Measurements from ENCODE around the gene ZNF620. TPM values are rescaled to one million over a fixed set of nuclear protein-coding genes. Genes with fewer than 3 reads are reported as not detected.

ZNF620 gene
- total and polyA plus RNA-seq, 8 donors: 5.5 to 10.5 (median 8.3) TPM

- intact Hi-C loops (cut with DNase I): no loop called here
- DNase-seq (no peak), ATAC-seq (peak; percentile 31)
- peaks cover 0 to 20% of the 10 kb centered on the region in 2 donors for H3K4me1 ChIP-seq
- no peaks in the 10 kb centered on the region for H3K27me3 ChIP-seq
- no peaks in the 10 kb centered on the region for H3K36me3 ChIP-seq
- H3K27ac ChIP-seq: peak overlapping the region; percentile 40 to 78
- H3K4me3 ChIP-seq: peak overlapping the region in 1 of 2 donors; percentile 56
- no peaks in the 10 kb centered on the region for H3K9me3 ChIP-seq
- TF ChIP-seq CTCF (IDR thresholded peaks at IDR 0.05): no peak
Measured at GRCh38 chr3:40504636-40505430, 1.0 kb upstream of the ZNF620 start.

GRCh38 chr3:40511031-40511718, 5.3 kb downstream of the ZNF620 start:
- H3K27ac ChIP-seq: no peak overlapping the region

GRCh38 chr3:40516201-40516600, 10.4 kb downstream of the ZNF620 start:
- intact Hi-C loops (cut with DNase I): no loop called here
- peaks cover 0 to 47% of the 10 kb centered on the region in 2 donors for H3K36me3 ChIP-seq
- no peak overlapping the region for H3K4me3 ChIP-seq
- no peak for DNase-seq
- TF ChIP-seq CTCF (IDR thresholded peaks at IDR 0.05): no peak
- no peak for ATAC-seq
- H3K27ac ChIP-seq: no peak overlapping the region
- no peaks in the 10 kb centered on the region for H3K4me1 ChIP-seq
- no peaks in the 10 kb centered on the region for H3K27me3 ChIP-seq
- no peaks in the 10 kb centered on the region for H3K9me3 ChIP-seq

More at GRCh38 chr3:40511031-40511718, 5.3 kb downstream of the ZNF620 start:
- ATAC-seq (no peak), DNase-seq (no peak)
- H3K9me3 ChIP-seq: no peaks in the 10 kb centered on the region
- intact Hi-C loops (cut with DNase I): no loop called here
- H3K36me3 ChIP-seq: peaks cover 0 to 42% of the 10 kb centered on the region in 2 donors
- H3K4me1 ChIP-seq: peaks cover 0 to 8% of the 10 kb centered on the region in 2 donors
- no peak overlapping the region for H3K4me3 ChIP-seq
- no peaks in the 10 kb centered on the region for H3K27me3 ChIP-seq
- no peak for TF ChIP-seq CTCF (IDR thresholded peaks at IDR 0.05)

- ATAC-seq: no peak
- no peak for TF ChIP-seq CTCF (IDR thresholded peaks at IDR 0.05)
Measured at GRCh38 chr3:40518067-40518466, 12.2 kb downstream of the ZNF620 start.

GRCh38 chr3:40518848-40519247, 13.0 kb downstream of the ZNF620 start:
- Histone ChIP-seq H3K27ac (no peak overlapping the region), H3K27me3 (no peaks in the 10 kb centered on the region), H3K36me3 (peaks cover 0 to 32% of the 10 kb centered on the region in 2 donors), H3K4me3 (no peak overlapping the region), H3K4me1 (peaks cover 0 to 3% of the 10 kb centered on the region in 2 donors), H3K9me3 (no peaks in the 10 kb centered on the region)
- DNase-seq: no peak
- no peak for TF ChIP-seq CTCF (IDR thresholded peaks at IDR 0.05)
- ATAC-seq: no peak
- intact Hi-C loops (cut with DNase I): no loop called here

More at GRCh38 chr3:40518067-40518466, 12.2 kb downstream of the ZNF620 start:
- Histone ChIP-seq H3K36me3 (peaks cover 0 to 36% of the 10 kb centered on the region in 2 donors), H3K4me1 (no peaks in the 10 kb centered on the region), H3K9me3 (no peaks in the 10 kb centered on the region), H3K27ac (no peak overlapping the region), H3K27me3 (no peaks in the 10 kb centered on the region), H3K4me3 (no peak overlapping the region)
- intact Hi-C loops (cut with DNase I): no loop called here
- no peak for DNase-seq
